H7 (cell line): ENCODE measurements around the gene SH3BGR. TPM values are rescaled to one million over a fixed set of nuclear protein-coding genes. Genes with fewer than 3 reads are reported as not detected.

Source experiments
- DNase-seq: peaks from one replicate; pipeline ENCODE4 v3.0.0; 2012
- H3K27me3 ChIP-seq: 2 replicates; pipeline ENCODE4 v1.6.0; 2011; ENCODE audit warnings: mild to moderate bottlenecking, low read length; ENCODE audit not compliant: control insufficient read depth, insufficient read depth
- H3K36me3 ChIP-seq: replicated peaks from 2 replicates; pipeline ENCODE4 v1.5.1; 2011; ENCODE audit warnings: low read length; ENCODE audit not compliant: control insufficient read depth, insufficient read depth
- H3K4me3 ChIP-seq: 2 replicates; pipeline ENCODE4 v1.5.1; 2011; ENCODE audit warnings: low read depth, mild to moderate bottlenecking, control low read depth, low read length, moderate library complexity; ENCODE audit not compliant: insufficient read depth
- total RNA-seq: library from RNA; depleted of rRNA; stranded (reverse); fragments of >200 nt; shearing (Covaris generic); gene quantifications from 2 replicates; pipeline ENCODE4 v1.2.3, GENCODE V29; 2014

The SH3BGR gene
- total RNA-seq, 1 experiment from 2014 or later: 1.6 TPM

GRCh38 chr21:39479164-39479813 is 27.5 kb downstream of the SH3BGR start:
- Histone ChIP-seq H3K27me3 (no peaks in the 10 kb centered on the region), H3K36me3 (no peaks in the 10 kb centered on the region), H3K4me3 (no peak overlapping the region)
- no peak for DNase-seq

GRCh38 chr21:39479814-39480182 is 28.0 kb downstream of the SH3BGR start:
- Histone ChIP-seq H3K4me3 (no peak overlapping the region), H3K27me3 (no peaks in the 10 kb centered on the region), H3K36me3 (no peaks in the 10 kb centered on the region)
- DNase-seq: no peak

GRCh38 chr21:39480271-39480670 is 28.5 kb downstream of the SH3BGR start:
- Histone ChIP-seq H3K4me3 (no peak overlapping the region), H3K36me3 (no peaks in the 10 kb centered on the region), H3K27me3 (no peaks in the 10 kb centered on the region)
- no peak for DNase-seq

- H3K36me3 ChIP-seq: no peaks in the 10 kb centered on the region
- DNase-seq: no peak
- no peaks in the 10 kb centered on the region for H3K27me3 ChIP-seq
- no peak overlapping the region for H3K4me3 ChIP-seq
Observed at GRCh38 chr21:39481886-39482285, 30.1 kb downstream of the SH3BGR start.

GRCh38 chr21:39483917-39484316 is 32.1 kb downstream of the SH3BGR start:
- DNase-seq: no peak
- H3K27me3 ChIP-seq: no peaks in the 10 kb centered on the region
- no peak overlapping the region for H3K4me3 ChIP-seq
- H3K36me3 ChIP-seq: no peaks in the 10 kb centered on the region

GRCh38 chr21:39484711-39485276 is 33.0 kb downstream of the SH3BGR start:
- DNase-seq: no peak
- no peaks in the 10 kb centered on the region for H3K36me3 ChIP-seq
- no peaks in the 10 kb centered on the region for H3K27me3 ChIP-seq
- H3K4me3 ChIP-seq: no peak overlapping the region

GRCh38 chr21:39489380-39489924 is 37.7 kb downstream of the SH3BGR start:
- H3K4me3 ChIP-seq: no peak overlapping the region
- H3K27me3 ChIP-seq: no peaks in the 10 kb centered on the region
- no peak for DNase-seq
- no peaks in the 10 kb centered on the region for H3K36me3 ChIP-seq

GRCh38 chr21:39499156-39499555 is 47.4 kb downstream of the SH3BGR start:
- Histone ChIP-seq H3K27me3 (no peaks in the 10 kb centered on the region), H3K36me3 (no peaks in the 10 kb centered on the region), H3K4me3 (no peak overlapping the region)
- no peak for DNase-seq

- Histone ChIP-seq H3K4me3 (no peak overlapping the region), H3K27me3 (no peaks in the 10 kb centered on the region), H3K36me3 (no peaks in the 10 kb centered on the region)
- no peak for DNase-seq
Observed at GRCh38 chr21:39502631-39503030, 50.9 kb downstream of the SH3BGR start.

GRCh38 chr21:39503123-39503762 is 51.5 kb downstream of the SH3BGR start:
- no peaks in the 10 kb centered on the region for H3K27me3 ChIP-seq
- no peak for DNase-seq
- no peak overlapping the region for H3K4me3 ChIP-seq

GRCh38 chr21:39504230-39504629 is 52.5 kb downstream of the SH3BGR start:
- H3K36me3 ChIP-seq: no peaks in the 10 kb centered on the region
- no peaks in the 10 kb centered on the region for H3K27me3 ChIP-seq
- H3K4me3 ChIP-seq: no peak overlapping the region
- DNase-seq: no peak

More at GRCh38 chr21:39503123-39503762, 51.5 kb downstream of the SH3BGR start:
- H3K36me3 ChIP-seq: no peaks in the 10 kb centered on the region

GRCh38 chr21:39510240-39510639 is 58.5 kb downstream of the SH3BGR start:
- Histone ChIP-seq H3K36me3 (no peaks in the 10 kb centered on the region), H3K4me3 (no peak overlapping the region), H3K27me3 (no peaks in the 10 kb centered on the region; the same call in 1 of the 2 replicates)
- no peak for DNase-seq

- H3K36me3 ChIP-seq: no peaks in the 10 kb centered on the region
- H3K4me3 ChIP-seq: no peak overlapping the region
- no peak for DNase-seq
- H3K27me3 ChIP-seq: no peaks in the 10 kb centered on the region; the same call in 1 of the 2 replicates
Observed at GRCh38 chr21:39511102-39511501, 59.3 kb downstream of the SH3BGR start.

GRCh38 chr21:39513735-39514134 is 62.0 kb downstream of the SH3BGR start:
- Histone ChIP-seq H3K4me3 (no peak overlapping the region), H3K36me3 (no peaks in the 10 kb centered on the region), H3K27me3 (no peaks in the 10 kb centered on the region; the same call in 1 of the 2 replicates)
- DNase-seq: no peak
